Dendritic cell treated with granulocyte-macrophage colony-stimulating factor and Interleukin-4, amounts not matched to agents 40 ng/mL and 50 ng/mL, for 4 days (primary cell): ENCODE data around the gene NUDCD3.
A peak's percentile ranks its signal among the peaks of the same experiment; 100 is the strongest.
"Not testable (repeated sequence)": the region's sequence is repeated elsewhere in the genome, so short reads cannot be mapped to it uniquely, and the experiment has no call there.

Experiments
- H3K27ac Mint-ChIP-seq: one replicate; pipeline ENCODE4 v1.8.0; 2022; ENCODE audit warnings: mild to moderate bottlenecking, mixed read lengths
- H3K27me3 Mint-ChIP-seq: one replicate; pipeline ENCODE4 v1.8.0; 2022; ENCODE audit warnings: mild to moderate bottlenecking, mixed read lengths
- H3K36me3 Mint-ChIP-seq: one replicate; pipeline ENCODE4 v1.8.0; 2022; ENCODE audit warnings: low read depth, mixed read lengths
- H3K4me1 Mint-ChIP-seq: one replicate; pipeline ENCODE4 v1.8.0; 2022; ENCODE audit warnings: low read depth, mixed read lengths
- H3K4me3 Mint-ChIP-seq: one replicate; pipeline ENCODE4 v1.8.0; 2022; ENCODE audit warnings: mild to moderate bottlenecking, moderate library complexity, mixed read lengths
- H3K9me3 Mint-ChIP-seq: one replicate; pipeline ENCODE4 v1.8.0; 2022; ENCODE audit warnings: mixed read lengths
- intact Hi-C: fragments of 100-400 bp; cut with micrococcal nuclease; formaldehyde crosslinking; loops from one replicate; pipeline ENCODE4 v1.15.0; 2022

NUDCD3 gene

GRCh38 chr7:44438816-44439215, 51.6 kb downstream of the NUDCD3 start:
- Mint-ChIP-seq H3K4me1 (peaks cover 10% of the 10 kb centered on the region), H3K9me3 (no peaks in the 10 kb centered on the region), H3K27me3 (no peaks in the 10 kb centered on the region), H3K4me3 (no peak overlapping the region), H3K36me3 (peaks cover 28% of the 10 kb centered on the region), H3K27ac (no peak overlapping the region)
- intact Hi-C loops, result no loop called here

- Mint-ChIP-seq H3K27me3 (no peaks in the 10 kb centered on the region), H3K4me1 (peaks cover 18% of the 10 kb centered on the region), H3K4me3 (no peak overlapping the region), H3K27ac (peak overlapping the region; percentile 23), H3K9me3 (no peaks in the 10 kb centered on the region), H3K36me3 (peaks cover 38% of the 10 kb centered on the region)
- intact Hi-C loops, result no loop called here
These were observed 56.3 kb downstream of the NUDCD3 start for GRCh38 chr7:44434201-44434600.

GRCh38 chr7:44433255-44434022, 57.0 kb downstream of the NUDCD3 start:
- Mint-ChIP-seq H3K27me3 (no peaks in the 10 kb centered on the region), H3K4me1 (peaks cover 18% of the 10 kb centered on the region), H3K4me3 (no peak overlapping the region), H3K27ac (peak overlapping the region; percentile 23), H3K9me3 (no peaks in the 10 kb centered on the region), H3K36me3 (peaks cover 32% of the 10 kb centered on the region)
- intact Hi-C loops, result no loop called here

GRCh38 chr7:44432381-44432977, 58.0 kb downstream of the NUDCD3 start:
- Mint-ChIP-seq H3K4me1 (peaks cover 18% of the 10 kb centered on the region), H3K4me3 (no peak overlapping the region), H3K36me3 (peaks cover 34% of the 10 kb centered on the region), H3K27me3 (no peaks in the 10 kb centered on the region), H3K27ac (no peak overlapping the region), H3K9me3 (no peaks in the 10 kb centered on the region)
- intact Hi-C loops, result no loop called here

GRCh38 chr7:44431091-44431608, 59.3 kb downstream of the NUDCD3 start:
- H3K4me1 Mint-ChIP-seq, result peaks cover 18% of the 10 kb centered on the region
- H3K27me3 Mint-ChIP-seq, result no peaks in the 10 kb centered on the region
- H3K27ac Mint-ChIP-seq, result no peak overlapping the region
- no peaks in the 10 kb centered on the region for H3K9me3 Mint-ChIP-seq
- H3K36me3 Mint-ChIP-seq, result peaks cover 42% of the 10 kb centered on the region
- intact Hi-C loops, result no loop called here
- no peak overlapping the region for H3K4me3 Mint-ChIP-seq

GRCh38 chr7:44430054-44430453, 60.4 kb downstream of the NUDCD3 start:
- Mint-ChIP-seq H3K4me1 (peaks cover 18% of the 10 kb centered on the region), H3K36me3 (peaks cover 53% of the 10 kb centered on the region), H3K4me3 (no peak overlapping the region), H3K9me3 (no peaks in the 10 kb centered on the region), H3K27ac (no peak overlapping the region), H3K27me3 (no peaks in the 10 kb centered on the region)
- intact Hi-C loops, result no loop called here

GRCh38 chr7:44424762-44425161, 65.7 kb downstream of the NUDCD3 start:
- Mint-ChIP-seq H3K4me1 (peaks cover 10% of the 10 kb centered on the region), H3K36me3 (peaks cover 78% of the 10 kb centered on the region)
- H3K27ac Mint-ChIP-seq, H3K4me3 Mint-ChIP-seq, H3K27me3 Mint-ChIP-seq, H3K9me3 Mint-ChIP-seq, intact Hi-C loops: not testable (repeated sequence)

- Mint-ChIP-seq H3K27me3 (no peaks in the 10 kb centered on the region), H3K9me3 (peaks cover 3% of the 10 kb centered on the region), H3K4me3 (no peak overlapping the region), H3K36me3 (peaks cover 71% of the 10 kb centered on the region), H3K27ac (no peak overlapping the region), H3K4me1 (peaks cover 10% of the 10 kb centered on the region)
- intact Hi-C loops, result no loop called here
These were observed 73.5 kb downstream of the NUDCD3 start for GRCh38 chr7:44416941-44417340.

GRCh38 chr7:44415510-44415909, 74.9 kb downstream of the NUDCD3 start:
- Mint-ChIP-seq H3K4me3 (no peak overlapping the region), H3K27ac (no peak overlapping the region), H3K9me3 (peaks cover 11% of the 10 kb centered on the region), H3K27me3 (no peaks in the 10 kb centered on the region), H3K4me1 (no peaks in the 10 kb centered on the region), H3K36me3 (peaks cover 73% of the 10 kb centered on the region)
- intact Hi-C loops, result no loop called here

- Mint-ChIP-seq H3K4me3 (no peak overlapping the region), H3K27ac (no peak overlapping the region), H3K4me1 (no peaks in the 10 kb centered on the region), H3K27me3 (no peaks in the 10 kb centered on the region), H3K9me3 (peaks cover 11% of the 10 kb centered on the region), H3K36me3 (peaks cover 73% of the 10 kb centered on the region)
- intact Hi-C loops, result no loop called here
These were observed 75.4 kb downstream of the NUDCD3 start for GRCh38 chr7:44415047-44415446.

GRCh38 chr7:44411306-44411705, 79.2 kb downstream of the NUDCD3 start:
- peaks cover 11% of the 10 kb centered on the region for H3K9me3 Mint-ChIP-seq
- no peaks in the 10 kb centered on the region for H3K4me1 Mint-ChIP-seq
- peaks cover 62% of the 10 kb centered on the region for H3K36me3 Mint-ChIP-seq
- no peak overlapping the region for H3K4me3 Mint-ChIP-seq
- no peaks in the 10 kb centered on the region for H3K27me3 Mint-ChIP-seq
- no peak overlapping the region for H3K27ac Mint-ChIP-seq
- intact Hi-C loops, result no loop called here

- Mint-ChIP-seq H3K27ac (no peak overlapping the region), H3K9me3 (peaks cover 11% of the 10 kb centered on the region), H3K4me1 (no peaks in the 10 kb centered on the region), H3K36me3 (peaks cover 79% of the 10 kb centered on the region), H3K4me3 (no peak overlapping the region), H3K27me3 (no peaks in the 10 kb centered on the region)
- intact Hi-C loops, result no loop called here
These were observed 81.9 kb downstream of the NUDCD3 start for GRCh38 chr7:44408596-44408995.

- no peaks in the 10 kb centered on the region for H3K4me1 Mint-ChIP-seq
- no peaks in the 10 kb centered on the region for H3K27me3 Mint-ChIP-seq
- intact Hi-C loops, result no loop called here
- no peak overlapping the region for H3K4me3 Mint-ChIP-seq
- peaks cover 83% of the 10 kb centered on the region for H3K36me3 Mint-ChIP-seq
- H3K9me3 Mint-ChIP-seq, result no peaks in the 10 kb centered on the region
- H3K27ac Mint-ChIP-seq, result no peak overlapping the region
These were observed 86.7 kb downstream of the NUDCD3 start for GRCh38 chr7:44403775-44404174.

GRCh38 chr7:44403176-44403759, 87.2 kb downstream of the NUDCD3 start:
- peaks cover 88% of the 10 kb centered on the region for H3K36me3 Mint-ChIP-seq

More at GRCh38 chr7:44403176-44403759, 87.2 kb downstream of the NUDCD3 start:
- Mint-ChIP-seq H3K27ac (no peak overlapping the region), H3K27me3 (no peaks in the 10 kb centered on the region), H3K4me1 (peaks cover 4% of the 10 kb centered on the region), H3K4me3 (no peak overlapping the region), H3K9me3 (no peaks in the 10 kb centered on the region)
- intact Hi-C loops, result no loop called here
